ENCODE results near the gene FLRT2. TPM values are rescaled to one million over a fixed set of nuclear protein-coding genes. Genes with fewer than 3 reads are reported as not detected.

FLRT2 gene
- total and polyA plus RNA-seq, 9 of the 15 experiments (the other 6 are each of a cell fraction or from before 2014, with no cell fraction given) = 0.02 TPM; not detected in 8

- TF ChIP-seq MIER1 (IDR thresholded peaks at IDR 0.05; ENCODE audit: low read depth) = no peak
- no peak for TF ChIP-seq RNF219 (CRISPR knock-in tag; IDR thresholded peaks at IDR 0.05)
- TF ChIP-seq SMARCE1 (IDR thresholded peaks at IDR 0.05) = no peak
- no peak for TF ChIP-seq CEBPG (CRISPR knock-in tag; IDR thresholded peaks at IDR 0.05)
- 0 out of 4 replicates have a peak, but pooled peaks of 1 of the 2 experiments have one; percentile 29 for TF ChIP-seq CEBPG (tag; conservative IDR thresholded peaks at IDR 0.05 in 1 of 2, IDR thresholded peaks at IDR 0.05 in 1 of 2)
- no peak for TF ChIP-seq ZBTB26 (CRISPR knock-in tag; IDR thresholded peaks at IDR 0.05)
- TF ChIP-seq ZBTB40 (IDR thresholded peaks at IDR 0.05) = 0 out of 2 replicates have a peak, but pooled peaks have one; percentile 22
- TF ChIP-seq ZBTB40 (CRISPR knock-in tag; IDR thresholded peaks at IDR 0.05) = no peak
- no peak for TF ChIP-seq KAT8 (IDR thresholded peaks at IDR 0.05; ENCODE audit: low read depth)
- TF ChIP-seq RBM17 (IDR thresholded peaks at IDR 0.05; ENCODE audit: borderline replicate concordance, low read depth, low read length) = no peak
- in situ Hi-C loops (cut with MboI) = no loop called here
- H3K36me3 ChIP-seq (ENCODE audit: control insufficient read depth, insufficient read depth, low read length) = no peaks in the 10 kb centered on the region
- H4K20me1 ChIP-seq (replicated peaks; ENCODE audit: control insufficient read depth, insufficient read depth, low read length) = no peaks in the 10 kb centered on the region
- H3K4me2 ChIP-seq (ENCODE audit: insufficient read depth, low read length) = no peak overlapping the region
- FAIRE-seq (no peak), ATAC-seq (no peak), DNase-seq (ENCODE audit: extremely low read depth in 1 of 4, low spot score in 3 of 4) (no peak)
- H3K9ac ChIP-seq (ENCODE audit: insufficient read depth in 1 of 2, low read depth in 2 of 2, low read length in 2 of 2) = no peak overlapping the region
- whole genome bisulfite sequencing (ENCODE audit: insufficient coverage, low coverage, missing lambda C conversion rate) = 0% methylated on average over 2 of the region's 2 CpGs
- no TSS peak for BruUV-seq (replicated peaks)
- no peaks in the 10 kb centered on the region for H3K9me1 ChIP-seq (ENCODE audit: control insufficient read depth, insufficient read depth, low read length)
- no peaks in the 10 kb centered on the region for H3K27me3 ChIP-seq (ENCODE audit: control insufficient read depth in 2 of 2, insufficient read depth in 2 of 2, low read length in 2 of 2)
- H3K79me2 ChIP-seq (ENCODE audit: control insufficient read depth, insufficient read depth, low read length) = no peaks in the 10 kb centered on the region
- H3K4me3 ChIP-seq = no peak overlapping the region
- no peak overlapping the region for H3K27ac ChIP-seq (ENCODE audit: extremely low read depth, low read depth, low read length)
- H3K4me1 ChIP-seq (replicated peaks in 1 of 2; ENCODE audit: control insufficient read depth in 2 of 2, insufficient read depth in 2 of 2, low read length in 2 of 2) = no peaks in the 10 kb centered on the region
- H3K9me3 ChIP-seq (replicated peaks; ENCODE audit: control insufficient read depth, insufficient read depth, low read depth, low read length) = no peaks in the 10 kb centered on the region
- intact Hi-C loops (cut with micrococcal nuclease) = no loop called here
- POLR2A ChIA-PET = no interaction called here
- H2AFZ ChIP-seq (ENCODE audit: low read depth, low read length) = no peak overlapping the region
- CTCF ChIA-PET (ENCODE audit: low intra/inter-chr PET ratio) = no interaction called here
These were observed 12.7 kb upstream of the FLRT2 start for GRCh38 chr14:85517114-85517688.

Measured in K562 (cell line).